Lung (tissue), 12 donors: ENCODE data around the gene NFATC2. TPM values are rescaled to one million over a fixed set of nuclear protein-coding genes. Genes with fewer than 3 reads are reported as not detected.

ENCODE experiments used
- ATAC-seq: fragments of 200-7000 bp; cut with Tn5 transposase; one replicate; pipeline ENCODE4 v1.9.1; 2020; ENCODE audit warnings: moderate number of reproducible peaks; ENCODE audit not compliant: insufficient read depth, low FRiP score
- DNase-seq, 3 donors: peaks; one replicate each; pipeline ENCODE4 v3.0.0-alpha.2; 2013 to 2017
- H3K27ac ChIP-seq, 2 donors: one replicate each; pipeline ENCODE4 v1.5.1; 2013; ENCODE audit warnings: mild to moderate bottlenecking in 2 of 2, moderate library complexity in 2 of 2, control low read depth in 1 of 2, inconsistent platforms in 1 of 2, low read depth in 1 of 2, low read length in 1 of 2
- H3K27me3 ChIP-seq, 3 donors: one replicate each; pipeline ENCODE4 v1.5.1; 2013; ENCODE audit warnings: low read length in 2 of 3; ENCODE audit not compliant: control insufficient read depth in 3 of 3, insufficient read depth in 3 of 3
- H3K36me3 ChIP-seq, 4 donors: one replicate each; pipeline ENCODE4 v1.5.1; 2013; ENCODE audit warnings: low read length in 4 of 4, mild to moderate bottlenecking in 1 of 4, moderate library complexity in 1 of 4; ENCODE audit not compliant: control insufficient read depth in 4 of 4, insufficient read depth in 4 of 4
- H3K4me1 ChIP-seq, 5 donors: one replicate each; pipeline ENCODE4 v1.5.1; 2013; ENCODE audit warnings: low read length in 5 of 5, mild to moderate bottlenecking in 2 of 5, moderate library complexity in 1 of 5; ENCODE audit not compliant: control insufficient read depth in 5 of 5, insufficient read depth in 5 of 5
- H3K4me3 ChIP-seq: one replicate; pipeline ENCODE4 v1.5.1; 2013; ENCODE audit warnings: mild to moderate bottlenecking, control low read depth, moderate library complexity
- H3K9ac ChIP-seq, 2 donors: one replicate each; pipeline ENCODE4 v1.5.1; 2013; ENCODE audit warnings: low read length in 2 of 2, control low read depth in 1 of 2; ENCODE audit not compliant: insufficient read depth in 1 of 2
- H3K9me3 ChIP-seq, 4 donors: one replicate each; pipeline ENCODE4 v1.5.1; 2013; ENCODE audit warnings: low read length in 3 of 4, mild to moderate bottlenecking in 1 of 4, moderate library complexity in 1 of 4; ENCODE audit not compliant: control insufficient read depth in 4 of 4, insufficient read depth in 3 of 4
- CTCF ChIP-seq: IDR thresholded peaks from 2 replicates; pipeline ENCODE4 v1.5.1; 2012; ENCODE audit warnings: mild to moderate bottlenecking; ENCODE audit errors: control extremely low read depth, extremely low read depth
- WGBS, 2 donors: extraction: QIAGEN DNeasy Blood & Tissue Kit; methylation state at CpG; one replicate each; pipeline ENCODE4 v1.1.7; 2013; 5-methylcytosine and 5-hydroxymethylcytosine counted together
- polyA plus RNA-seq, 2 donors: library from polyadenylated mRNA; stranded (reverse); fragments of 200-250 nt; gene quantifications; one replicate each; pipeline ENCODE4 v1.2.1, GENCODE V29; 2013
- total RNA-seq, 2 donors: library from RNA; depleted of rRNA in 1 of 2; stranded (reverse); fragments of >200 nt in 1 of 2; gene quantifications; one replicate each; pipeline ENCODE4 v1.2.1, GENCODE V29; 2014 to 2021
- donor health status: control.
- donor health status: control.
- donor health status: Bipolar disorder and iron deficiency.
- donor health status: healthy.
- donor health status: DM: yes; HTN: yes; CAD: no.

Gene NFATC2
- total and polyA plus RNA-seq, 4 donors, result 1.3 to 8.7 (median 4.7) TPM

DNA sequence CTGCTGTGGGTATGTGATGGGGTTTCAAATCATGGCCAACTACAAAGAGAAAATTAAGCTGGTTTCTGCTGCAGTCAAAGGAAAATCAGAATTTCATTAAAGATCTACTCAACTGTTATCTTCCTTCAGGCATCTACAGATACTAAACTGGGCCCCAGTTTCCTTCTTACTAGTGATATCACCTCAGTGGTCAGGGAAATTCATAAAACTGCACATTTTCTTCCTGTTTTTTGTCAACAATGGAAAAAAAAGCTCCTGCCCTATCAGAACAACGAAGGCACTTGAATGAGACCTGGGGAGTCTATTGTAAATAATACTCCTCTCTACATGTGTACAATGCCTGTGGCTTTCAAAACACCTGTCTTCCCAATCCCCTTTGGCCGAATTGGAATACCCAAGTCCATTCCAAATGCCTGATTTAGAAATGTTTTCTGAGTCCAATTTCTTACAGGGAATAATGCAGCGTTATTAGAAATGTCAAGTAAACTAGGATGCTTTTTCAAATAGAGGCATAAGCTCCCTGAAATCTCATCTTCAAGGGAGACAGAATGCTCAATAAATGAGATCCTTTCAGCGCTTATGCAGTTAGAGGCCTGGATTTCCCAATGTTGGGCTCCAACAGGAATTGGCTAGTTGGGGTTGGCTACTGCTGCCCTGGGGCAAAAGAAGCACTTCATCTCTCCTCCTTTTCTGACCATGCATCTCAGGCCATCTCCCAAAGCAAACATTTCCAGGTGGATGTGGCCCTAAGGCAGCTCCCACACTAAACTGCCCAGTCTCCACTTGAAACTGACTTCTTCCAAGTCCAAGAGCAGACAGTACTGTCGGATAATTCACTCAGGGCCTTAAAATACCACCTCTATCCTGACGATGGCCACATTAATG lies 143.3 kb downstream of the NFATC2 start:
- Histone ChIP-seq H3K9me3 (no peaks in the 10 kb centered on the region), H3K9ac (no peak overlapping the region), H3K36me3 (no peaks in the 10 kb centered on the region), H3K27me3 (no peaks in the 10 kb centered on the region), H3K4me3 (no peak overlapping the region), H3K4me1 (peaks cover 0 to 9% (median 0%) of the 10 kb centered on the region in 5 donors), H3K27ac (no peak overlapping the region)
- DNase-seq, result no peak
- 88 to 90% methylated on average over 6 of the region's 6 CpGs for WGBS, 2 donors
- no peak for ATAC-seq
- no peak for TF ChIP-seq CTCF

DNA sequence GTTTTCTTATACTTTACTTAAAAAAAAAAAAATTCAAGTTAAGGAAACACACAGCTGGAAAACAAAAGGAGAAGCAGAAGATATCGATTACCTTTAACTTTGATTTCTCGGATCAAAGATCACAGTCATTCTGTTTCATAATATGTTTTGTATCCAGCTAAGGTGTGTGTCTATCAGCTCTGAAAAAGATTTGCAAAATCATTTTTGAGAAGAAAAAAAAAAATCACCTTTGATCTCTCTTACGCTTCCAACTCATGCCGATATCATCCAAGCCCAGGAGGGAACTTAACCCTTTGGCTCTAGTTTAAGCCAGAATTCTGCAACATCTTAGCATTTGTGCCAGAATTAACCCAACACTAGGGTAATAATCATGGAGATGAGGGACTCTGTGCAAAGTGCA lies 144.0 kb downstream of the NFATC2 start:
- H3K27me3 ChIP-seq, result no peaks in the 10 kb centered on the region
- H3K27ac ChIP-seq, result no peak overlapping the region
- no peak for TF ChIP-seq CTCF
- no peak overlapping the region for H3K4me3 ChIP-seq
- no peak overlapping the region for H3K9ac ChIP-seq
- WGBS, 2 donors, result 95 to 97% methylated on average over 4 of the region's 4 CpGs
- H3K9me3 ChIP-seq, result no peaks in the 10 kb centered on the region
- H3K4me1 ChIP-seq, result peaks cover 0 to 12% (median 0%) of the 10 kb centered on the region in 5 donors
- no peaks in the 10 kb centered on the region for H3K36me3 ChIP-seq
- no peak for DNase-seq
- ATAC-seq, result no peak

DNA sequence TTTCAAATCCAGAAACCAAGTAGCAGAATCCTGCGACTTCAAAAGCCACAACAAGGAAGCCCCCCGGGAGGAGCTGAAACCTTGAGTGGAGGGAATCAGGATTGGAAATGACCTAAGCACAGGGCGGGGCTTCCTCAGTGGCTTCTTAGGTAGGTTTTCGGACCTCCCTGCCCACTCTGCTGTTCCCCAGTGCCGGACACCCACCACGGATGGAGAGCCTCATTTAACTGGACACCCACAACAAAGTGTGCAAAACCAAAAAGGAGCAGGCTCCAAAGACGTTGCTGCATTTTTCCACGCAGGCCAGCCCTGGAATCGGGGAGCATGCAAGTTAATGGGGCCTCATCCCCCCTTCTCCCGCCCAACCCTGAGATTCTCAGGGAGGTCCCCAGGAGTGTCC lies 144.4 kb downstream of the NFATC2 start:
- Histone ChIP-seq H3K9ac (no peak overlapping the region), H3K4me3 (no peak overlapping the region), H3K27ac (no peak overlapping the region), H3K9me3 (no peaks in the 10 kb centered on the region), H3K4me1 (peaks cover 0 to 12% (median 0%) of the 10 kb centered on the region in 5 donors), H3K27me3 (no peaks in the 10 kb centered on the region), H3K36me3 (no peaks in the 10 kb centered on the region)
- TF ChIP-seq CTCF, result no peak
- no peak for DNase-seq
- WGBS, 2 donors, result 92 to 96% methylated on average over 10 of the region's 10 CpGs
- ATAC-seq, result no peak

DNA sequence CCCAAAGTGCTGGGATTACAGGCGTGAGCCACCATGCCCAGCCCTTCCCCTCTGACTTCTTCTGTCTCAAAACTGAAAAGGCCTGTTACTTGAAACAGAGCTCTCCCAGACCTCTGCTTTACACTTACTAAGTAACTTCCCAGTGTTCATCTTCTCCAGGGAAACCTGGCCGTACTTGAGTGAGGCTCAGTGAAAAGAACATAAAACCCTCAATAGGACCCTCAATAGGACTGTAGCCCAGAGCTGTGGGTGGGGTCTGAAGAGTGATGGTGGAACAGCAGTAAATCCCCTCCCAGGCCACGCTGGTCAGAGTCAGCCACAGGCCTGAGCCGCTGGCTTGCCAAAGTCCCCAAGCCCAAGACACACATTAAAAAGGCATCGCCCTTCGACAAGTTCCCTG lies 145.4 kb downstream of the NFATC2 start:
- H3K27ac ChIP-seq, result no peak overlapping the region
- H3K27me3 ChIP-seq, result no peaks in the 10 kb centered on the region
- H3K9me3 ChIP-seq, result no peaks in the 10 kb centered on the region
- H3K36me3 ChIP-seq, result peaks cover 0 to 3% (median under 1%) of the 10 kb centered on the region in 4 donors
- WGBS, 2 donors, result 95 to 99% methylated on average over 6 of the region's 6 CpGs
- ATAC-seq (no peak), DNase-seq (no peak)
- H3K4me3 ChIP-seq, result no peak overlapping the region
- peaks cover 0 to 16% (median 0%) of the 10 kb centered on the region in 5 donors for H3K4me1 ChIP-seq
- no peak for TF ChIP-seq CTCF
- H3K9ac ChIP-seq, result no peak overlapping the region
